Measurements from ENCODE around the gene SMIM29. TPM values are rescaled to one million over a fixed set of nuclear protein-coding genes. Genes with fewer than 3 reads are reported as not detected.

Gene SMIM29
- 33.2 and 38.8 TPM in 2 replicates for total RNA-seq

DNA sequence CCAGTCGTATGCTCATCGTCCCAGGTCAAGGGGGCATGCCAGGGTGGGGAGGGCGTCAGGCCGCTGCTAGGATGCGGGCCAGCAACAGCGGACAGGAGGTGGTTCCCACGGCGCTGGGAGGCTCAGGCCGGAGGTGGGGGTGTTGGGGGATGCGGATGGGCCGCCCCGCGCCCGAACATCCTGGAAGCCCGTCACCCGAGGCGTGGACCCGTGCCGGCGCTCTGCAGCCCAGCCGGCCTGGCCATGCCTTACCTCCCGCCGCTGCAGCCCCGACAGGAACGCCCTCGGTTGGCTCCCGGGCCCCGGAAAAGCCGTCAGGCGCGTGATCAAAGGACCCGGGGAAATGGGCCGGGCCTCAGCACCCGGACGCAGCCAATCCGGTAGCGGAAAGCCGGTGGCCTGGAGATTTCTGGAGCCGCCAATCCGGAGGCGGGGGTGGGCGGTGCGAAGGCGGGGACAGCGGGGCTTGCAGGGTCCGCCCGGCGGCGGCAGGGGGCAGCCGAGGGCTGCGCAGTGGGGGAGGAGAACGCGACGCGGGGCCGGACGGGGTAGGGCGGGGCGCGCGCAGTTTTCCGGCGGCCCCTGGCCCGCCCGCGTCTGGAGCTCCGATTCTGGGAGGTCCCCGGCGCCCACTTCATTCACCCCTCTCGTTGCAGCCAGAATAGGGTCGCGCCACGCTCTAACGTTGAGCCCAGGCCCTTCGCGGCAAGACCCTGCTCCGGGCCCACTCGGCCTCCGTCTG lies at the start of gene SMIM29:
Gene SMIM29, minus strand, starts transcription at position 280 of the 742 bp plus-strand sequence. CDS start 1,215 bp downstream, outside the sequence.
- no peak for DNase-seq (ENCODE audit: low read depth)
- H3K36me3 ChIP-seq (ENCODE audit: control insufficient read depth, insufficient read depth, low read length), result no peaks in the 10 kb centered on the region
- peak within 1 kb of the TSS; percentile 78 for H3K4me3 ChIP-seq (ENCODE audit: low read depth, low read length)
- no peaks in the 10 kb centered on the region for H3K27me3 ChIP-seq (ENCODE audit: control insufficient read depth, insufficient read depth, low read length)
- TF ChIP-seq, protein P1, sequence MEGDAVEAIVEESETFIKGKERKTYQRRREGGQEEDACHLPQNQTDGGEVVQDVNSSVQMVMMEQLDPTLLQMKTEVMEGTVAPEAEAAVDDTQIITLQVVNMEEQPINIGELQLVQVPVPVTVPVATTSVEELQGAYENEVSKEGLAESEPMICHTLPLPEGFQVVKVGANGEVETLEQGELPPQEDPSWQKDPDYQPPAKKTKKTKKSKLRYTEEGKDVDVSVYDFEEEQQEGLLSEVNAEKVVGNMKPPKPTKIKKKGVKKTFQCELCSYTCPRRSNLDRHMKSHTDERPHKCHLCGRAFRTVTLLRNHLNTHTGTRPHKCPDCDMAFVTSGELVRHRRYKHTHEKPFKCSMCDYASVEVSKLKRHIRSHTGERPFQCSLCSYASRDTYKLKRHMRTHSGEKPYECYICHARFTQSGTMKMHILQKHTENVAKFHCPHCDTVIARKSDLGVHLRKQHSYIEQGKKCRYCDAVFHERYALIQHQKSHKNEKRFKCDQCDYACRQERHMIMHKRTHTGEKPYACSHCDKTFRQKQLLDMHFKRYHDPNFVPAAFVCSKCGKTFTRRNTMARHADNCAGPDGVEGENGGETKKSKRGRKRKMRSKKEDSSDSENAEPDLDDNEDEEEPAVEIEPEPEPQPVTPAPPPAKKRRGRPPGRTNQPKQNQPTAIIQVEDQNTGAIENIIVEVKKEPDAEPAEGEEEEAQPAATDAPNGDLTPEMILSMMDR (IDR thresholded peaks at IDR 0.05; ENCODE audit: insufficient read depth, low read length, poor library complexity, severe bottlenecking), result peak; percentile 56

DNA sequence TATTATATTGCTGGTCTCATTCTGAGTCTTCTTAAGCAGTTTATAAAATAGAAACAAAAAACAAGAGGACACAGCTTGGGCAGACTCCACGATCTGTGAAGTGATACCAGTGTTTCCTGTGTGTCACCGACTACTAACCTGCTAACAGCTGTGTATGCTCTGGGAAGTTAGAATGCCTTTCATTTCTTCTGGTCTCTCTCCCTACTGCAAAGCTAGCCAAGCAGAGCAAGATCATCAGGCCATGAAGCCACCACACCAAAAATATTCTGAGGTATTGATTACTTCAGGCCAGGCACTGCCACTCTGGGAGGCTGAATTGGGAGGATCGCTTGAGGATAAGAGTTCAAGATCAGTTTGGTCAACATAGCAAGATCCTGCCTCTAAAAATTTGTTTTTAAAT lies 46.9 kb upstream of the SMIM29 start:
- Histone ChIP-seq H3K36me3 (ENCODE audit: control insufficient read depth, insufficient read depth, low read length) (no peaks in the 10 kb centered on the region), H3K27me3 (ENCODE audit: control insufficient read depth, insufficient read depth, low read length) (no peaks in the 10 kb centered on the region), H3K4me3 (ENCODE audit: low read depth, low read length) (no peak overlapping the region)
- peak; percentile 52 for DNase-seq (ENCODE audit: low read depth)
- TF ChIP-seq, protein P1 (IDR thresholded peaks at IDR 0.05; ENCODE audit: insufficient read depth, low read length, poor library complexity, severe bottlenecking), result no peak

DNA sequence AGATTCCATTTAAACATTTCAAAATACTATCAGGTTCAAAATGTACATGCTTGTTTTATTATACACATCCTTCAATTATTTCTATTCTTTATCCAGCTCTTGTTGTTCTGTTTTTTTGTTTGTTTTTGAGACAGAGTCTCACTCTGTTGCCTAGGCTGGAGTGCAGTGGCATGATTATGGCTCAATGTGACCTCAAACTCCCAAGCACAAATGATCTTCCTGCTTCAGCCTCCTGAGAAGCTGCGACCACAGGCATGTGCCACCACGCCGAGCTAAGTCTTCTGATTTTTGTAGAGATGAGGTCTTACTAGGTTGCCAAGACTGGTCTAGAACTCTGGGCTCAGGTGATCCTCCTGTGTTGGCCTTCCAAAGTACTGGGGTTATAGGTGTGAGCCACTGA lies 44.1 kb upstream of the SMIM29 start:
- no peak for DNase-seq (ENCODE audit: low read depth)
- TF ChIP-seq, protein P1 (IDR thresholded peaks at IDR 0.05; ENCODE audit: insufficient read depth, low read length, poor library complexity, severe bottlenecking), result no peak
- H3K27me3 ChIP-seq (ENCODE audit: control insufficient read depth, insufficient read depth, low read length), result no peaks in the 10 kb centered on the region
- no peak overlapping the region for H3K4me3 ChIP-seq (ENCODE audit: low read depth, low read length)
- no peaks in the 10 kb centered on the region for H3K36me3 ChIP-seq (ENCODE audit: control insufficient read depth, insufficient read depth, low read length)

DNA sequence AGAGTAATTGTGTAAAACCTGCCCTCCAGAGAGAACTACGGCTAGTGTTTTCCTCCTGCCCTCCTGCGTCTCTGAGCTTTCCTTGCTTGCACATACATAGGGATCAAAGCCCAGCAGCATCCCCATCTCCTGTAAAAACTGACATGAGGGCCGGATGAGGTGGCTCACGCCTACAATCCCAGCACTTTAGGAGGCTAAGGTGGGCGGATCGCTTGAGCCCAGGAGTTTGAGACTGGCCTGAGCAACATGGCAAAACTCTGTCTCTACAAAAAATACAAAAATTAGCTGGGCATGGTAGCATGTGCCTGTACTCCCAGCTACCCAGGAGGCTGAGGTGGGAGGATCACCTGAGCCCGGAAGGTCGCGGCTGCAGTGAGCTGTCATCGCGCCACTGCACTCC lies 40.3 kb upstream of the SMIM29 start:
- Histone ChIP-seq H3K4me3 (ENCODE audit: low read depth, low read length) (no peak overlapping the region), H3K27me3 (ENCODE audit: control insufficient read depth, insufficient read depth, low read length) (no peaks in the 10 kb centered on the region), H3K36me3 (ENCODE audit: control insufficient read depth, insufficient read depth, low read length) (no peaks in the 10 kb centered on the region)
- TF ChIP-seq, protein P1 (IDR thresholded peaks at IDR 0.05; ENCODE audit: insufficient read depth, low read length, poor library complexity, severe bottlenecking), result no peak
- no peak for DNase-seq (ENCODE audit: low read depth)

DNA sequence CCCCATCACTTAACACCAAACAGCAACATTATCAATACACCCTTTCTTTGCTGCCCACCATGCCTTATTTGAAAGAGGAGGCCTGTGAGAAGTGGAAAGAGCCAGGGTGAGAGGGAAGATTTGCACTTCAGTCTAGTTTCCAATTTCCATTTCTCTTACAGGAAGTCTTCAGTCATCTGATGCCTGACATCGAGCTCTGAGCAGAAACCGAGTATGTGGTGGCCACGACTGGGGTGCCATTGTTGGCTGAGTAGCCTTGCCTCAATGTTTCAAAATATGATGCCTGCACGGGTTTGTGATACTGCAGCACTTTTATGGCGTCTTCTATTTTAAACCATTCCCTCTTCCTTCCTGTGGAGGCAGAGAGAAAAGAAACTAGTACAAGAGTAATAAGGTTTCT lies 39.8 kb upstream of the SMIM29 start:
- DNase-seq (ENCODE audit: low read depth), result no peak
- TF ChIP-seq, protein P1 (IDR thresholded peaks at IDR 0.05; ENCODE audit: insufficient read depth, low read length, poor library complexity, severe bottlenecking), result no peak
- no peaks in the 10 kb centered on the region for H3K27me3 ChIP-seq (ENCODE audit: control insufficient read depth, insufficient read depth, low read length)
- H3K36me3 ChIP-seq (ENCODE audit: control insufficient read depth, insufficient read depth, low read length), result no peaks in the 10 kb centered on the region
- no peak overlapping the region for H3K4me3 ChIP-seq (ENCODE audit: low read depth, low read length)

Data from kidney epithelial cell (primary cell).